ENCODE results near the gene CCL14. TPM values are rescaled to one million over a fixed set of nuclear protein-coding genes. Genes with fewer than 3 reads are reported as not detected.
"Not testable (repeated sequence)": the region's sequence is repeated elsewhere in the genome, so short reads cannot be mapped to it uniquely, and the experiment has no call there.

The CCL14 gene
- total and polyA plus RNA-seq, 5 donors = 5.1 to 114 (median 27.2) TPM

GRCh38 chr17:35938492-35938891, 48.0 kb downstream of the CCL14 start:
- H3K27ac ChIP-seq (ENCODE audit: low read length); ATAC-seq; H3K4me1 ChIP-seq (ENCODE audit: control insufficient read depth, insufficient read depth, low read length); H3K4me3 ChIP-seq (ENCODE audit: low read length); H3K9me3 ChIP-seq (ENCODE audit: control insufficient read depth, low read length); H3K27me3 ChIP-seq (ENCODE audit: control insufficient read depth, insufficient read depth); intact Hi-C loops (cut with DNase I); DNase-seq: not testable (repeated sequence)
- 91% methylated on average over 3 of the region's 3 CpGs for WGBS

GRCh38 chr17:35936063-35936462, 50.5 kb downstream of the CCL14 start:
- H3K27ac ChIP-seq (ENCODE audit: low read length) = no peak overlapping the region
- no peak for DNase-seq
- H3K4me3 ChIP-seq (ENCODE audit: low read length) = no peak overlapping the region
- 92% methylated on average over 5 of the region's 5 CpGs for WGBS
- no peak for ATAC-seq
- H3K4me1 ChIP-seq (ENCODE audit: control insufficient read depth, insufficient read depth, low read length) = peaks cover 3% of the 10 kb centered on the region
- no peaks in the 10 kb centered on the region for H3K27me3 ChIP-seq (ENCODE audit: control insufficient read depth, insufficient read depth)
- intact Hi-C loops (cut with DNase I) = no loop called here
- no peaks in the 10 kb centered on the region for H3K9me3 ChIP-seq (ENCODE audit: control insufficient read depth, low read length)

GRCh38 chr17:35934760-35935159, 51.8 kb downstream of the CCL14 start:
- no peak for ATAC-seq
- peak; percentile 64 to 69 (median 67) for DNase-seq
- Histone ChIP-seq H3K27ac (ENCODE audit: low read length) (no peak overlapping the region), H3K4me3 (ENCODE audit: low read length) (no peak overlapping the region), H3K9me3 (ENCODE audit: control insufficient read depth, low read length) (no peaks in the 10 kb centered on the region), H3K4me1 (ENCODE audit: control insufficient read depth, insufficient read depth, low read length) (peaks cover 3% of the 10 kb centered on the region), H3K27me3 (ENCODE audit: control insufficient read depth, insufficient read depth) (no peaks in the 10 kb centered on the region)
- WGBS = 76% methylated on average over 10 of the region's 10 CpGs
- intact Hi-C loops (cut with DNase I) = no loop called here

Other genes starting within 250 kb of the CCL14 start
- gene GAS2L2, start 233.5 kb downstream of the CCL14 start, total RNA-seq = under 1 TPM in 2 of 4 donors, not detected in 2; 0.09 to 0.19 TPM
- gene GAS2L2, start 233.5 kb downstream of the CCL14 start, polyA plus RNA-seq = 0.14 TPM
- gene C17orf50, start 225.8 kb downstream of the CCL14 start, total RNA-seq = not detected
- gene C17orf50, start 225.8 kb downstream of the CCL14 start, polyA plus RNA-seq = 0.14 TPM
- gene MMP28, start 191.1 kb downstream of the CCL14 start, total RNA-seq = 1 to 10 TPM; 4.6 to 5.8 (median 5.4) TPM
- gene MMP28, start 191.1 kb downstream of the CCL14 start, polyA plus RNA-seq = 9.2 TPM
- 100 to 1,000 TPM in 3 of 4 donors, 10 to 100 TPM in 1; 96.5 to 125 (median 106) TPM for gene TAF15, start 177.2 kb downstream of the CCL14 start, total RNA-seq
- 86.3 TPM for gene TAF15, start 177.2 kb downstream of the CCL14 start, polyA plus RNA-seq
- gene HEATR9, start 117.8 kb downstream of the CCL14 start, total RNA-seq = not detected
- not detected for gene HEATR9, start 117.8 kb downstream of the CCL14 start, polyA plus RNA-seq
- 1 to 10 TPM; 1.2 to 3.3 (median 2.3) TPM for gene CCL5, start 106.4 kb downstream of the CCL14 start, total RNA-seq
- 1.6 TPM for gene CCL5, start 106.4 kb downstream of the CCL14 start, polyA plus RNA-seq
- not detected for gene RDM1, start 56.0 kb downstream of the CCL14 start, total RNA-seq
- gene RDM1, start 56.0 kb downstream of the CCL14 start, polyA plus RNA-seq = not detected
- gene LYZL6, start 43.0 kb downstream of the CCL14 start, total RNA-seq = not detected
- not detected for gene LYZL6, start 43.0 kb downstream of the CCL14 start, polyA plus RNA-seq
- gene CCL16, start 5.2 kb downstream of the CCL14 start, total RNA-seq = under 1 TPM in 1 of 4 donors, not detected in 3; 0.15 TPM
- 0.29 TPM for gene CCL16, start 5.2 kb downstream of the CCL14 start, polyA plus RNA-seq
- not detected for gene CCL15, start 14.8 kb upstream of the CCL14 start, total RNA-seq
- not detected for gene CCL15, start 14.8 kb upstream of the CCL14 start, polyA plus RNA-seq
- under 1 TPM in 3 of 4 donors, not detected in 1; 0.56 to 0.69 (median 0.61) TPM for gene CCL23, start 31.2 kb upstream of the CCL14 start, total RNA-seq
- gene CCL23, start 31.2 kb upstream of the CCL14 start, polyA plus RNA-seq = 0.20 TPM
- gene CCL18, start 77.5 kb upstream of the CCL14 start, total RNA-seq = 10 to 100 TPM in 1 of 4 donors, 1 to 10 TPM in 2, under 1 TPM in 1; 0.74 to 12.3 (median 1.5) TPM
- gene CCL18, start 77.5 kb upstream of the CCL14 start, polyA plus RNA-seq = 0.20 TPM
- gene CCL3, start 103.4 kb upstream of the CCL14 start, total RNA-seq = 1 to 10 TPM in 3 of 4 donors, under 1 TPM in 1; 0.38 to 2.3 (median 1.3) TPM
- gene CCL3, start 103.4 kb upstream of the CCL14 start, polyA plus RNA-seq = 0.66 TPM
- gene CCL4, start 117.1 kb upstream of the CCL14 start, total RNA-seq = 1 to 10 TPM in 3 of 4 donors, under 1 TPM in 1; 0.42 to 1.7 (median 1.2) TPM
- gene CCL4, start 117.1 kb upstream of the CCL14 start, polyA plus RNA-seq = 0.95 TPM
- gene TBC1D3B, start 189.9 kb upstream of the CCL14 start, total RNA-seq = 1 to 10 TPM; 3.1 to 4.6 (median 4.2) TPM
- 1.5 TPM for gene TBC1D3B, start 189.9 kb upstream of the CCL14 start, polyA plus RNA-seq
- gene CCL3L1, start 210.0 kb upstream of the CCL14 start, total RNA-seq = not detected
- gene CCL3L1, start 210.0 kb upstream of the CCL14 start, polyA plus RNA-seq = 0.14 TPM
- under 1 TPM in 1 of 4 donors, not detected in 3; 0.74 TPM for gene CCL4L2, start 224.3 kb upstream of the CCL14 start, total RNA-seq
- gene CCL4L2, start 224.3 kb upstream of the CCL14 start, polyA plus RNA-seq = 0.34 TPM